NCI-H1092 (cell line): ENCODE data around the gene HNRNPLL.

ENCODE experiments used
- DNase-seq: peaks from one replicate; lab custom pipeline; 2025; lab: John Stamatoyannopoulos, UW

Gene HNRNPLL

GRCh38 chr2:38592951-38593350 is 9.8 kb downstream of the HNRNPLL start:
- DNase-seq = no peak

GRCh38 chr2:38591152-38591551 is 11.6 kb downstream of the HNRNPLL start:
- DNase-seq = no peak

DNA sequence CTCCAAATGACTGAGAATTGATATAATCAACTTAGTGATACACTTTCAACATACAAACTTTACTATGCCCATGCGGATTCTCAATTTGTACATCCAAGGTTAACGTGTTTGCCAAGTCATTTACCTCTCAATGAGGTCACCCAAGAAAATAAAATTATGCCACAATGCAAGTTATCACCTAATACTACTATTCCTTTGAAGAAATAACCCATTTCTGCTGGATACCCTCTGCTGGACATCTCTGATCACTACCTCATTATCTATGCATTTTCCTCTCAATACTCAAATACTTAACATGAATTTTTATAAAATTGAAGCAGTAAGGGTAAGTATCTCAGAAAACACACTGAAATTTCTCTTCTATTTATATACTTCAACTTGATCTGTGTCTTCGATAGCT is 12.7 kb downstream of the HNRNPLL start:
- DNase-seq = no peak

- DNase-seq = no peak
These were observed 15.8 kb downstream of the HNRNPLL start for GRCh38 chr2:38586931-38587330.

DNA sequence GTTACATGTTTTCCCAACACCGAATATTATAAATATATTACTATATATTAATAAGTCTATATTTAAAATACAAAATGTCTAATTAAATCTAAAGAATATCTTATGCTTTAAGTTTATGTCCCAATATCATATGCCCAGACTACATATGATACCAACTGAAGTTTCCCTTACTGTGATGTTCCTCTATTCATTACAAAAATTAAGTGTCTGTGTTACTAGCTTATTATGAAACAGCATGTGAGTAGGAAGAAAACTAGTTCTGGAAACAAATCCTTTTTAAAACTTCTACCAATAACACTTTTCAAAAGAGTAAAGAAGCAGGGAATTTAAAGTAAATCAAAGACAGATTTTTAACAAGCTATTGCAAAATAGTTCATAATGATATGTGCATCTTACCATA is 17.8 kb downstream of the HNRNPLL start:
- no peak for DNase-seq

- no peak for DNase-seq
These were observed 18.7 kb downstream of the HNRNPLL start for GRCh38 chr2:38583994-38584393.

GRCh38 chr2:38583524-38583923 is 19.2 kb downstream of the HNRNPLL start:
- no peak for DNase-seq

DNA sequence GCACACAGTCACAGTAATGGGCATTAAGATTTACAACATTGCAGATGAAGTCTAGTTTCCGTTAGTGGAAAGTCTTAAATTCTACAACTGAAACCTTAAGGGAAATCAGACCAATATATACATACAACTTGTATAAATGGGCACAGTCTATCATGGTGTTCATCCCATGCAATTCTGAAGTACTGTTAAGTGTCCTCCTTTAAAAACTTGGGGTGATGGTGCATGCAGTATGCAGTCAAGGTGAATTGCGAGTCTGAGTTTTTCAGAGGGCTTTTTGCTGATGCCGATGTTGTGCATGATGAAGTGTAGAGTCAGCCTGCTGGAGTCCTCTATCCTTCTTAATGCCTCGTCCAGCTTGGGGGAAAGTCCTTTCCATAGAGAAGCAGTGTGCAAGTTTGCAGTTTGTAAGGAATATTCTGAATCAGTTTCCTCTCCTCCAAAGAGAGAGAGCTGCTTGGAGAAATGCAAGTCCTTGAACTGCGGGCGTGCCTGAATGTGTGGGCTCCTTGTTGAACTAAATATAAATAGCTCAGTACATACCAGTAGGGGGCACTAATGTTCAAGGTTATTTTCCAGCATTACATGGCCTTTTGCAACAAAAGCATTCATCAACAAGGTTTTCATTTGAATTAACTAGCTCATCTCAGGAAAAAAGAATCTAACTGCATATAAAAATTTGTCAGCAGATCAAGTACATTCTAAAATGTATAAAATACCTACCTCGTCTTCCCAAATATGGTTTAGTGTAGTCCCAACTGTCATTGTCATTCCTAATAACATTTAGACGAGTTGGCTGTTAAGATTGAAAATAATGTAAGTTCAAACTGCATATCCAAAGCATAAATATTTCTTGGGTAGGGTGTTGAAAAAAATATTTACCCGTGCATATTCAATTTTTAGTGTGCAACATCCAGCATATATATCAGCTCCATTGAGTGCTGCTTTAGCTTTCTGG is 21.3 kb downstream of the HNRNPLL start:
- no peak for DNase-seq

DNA sequence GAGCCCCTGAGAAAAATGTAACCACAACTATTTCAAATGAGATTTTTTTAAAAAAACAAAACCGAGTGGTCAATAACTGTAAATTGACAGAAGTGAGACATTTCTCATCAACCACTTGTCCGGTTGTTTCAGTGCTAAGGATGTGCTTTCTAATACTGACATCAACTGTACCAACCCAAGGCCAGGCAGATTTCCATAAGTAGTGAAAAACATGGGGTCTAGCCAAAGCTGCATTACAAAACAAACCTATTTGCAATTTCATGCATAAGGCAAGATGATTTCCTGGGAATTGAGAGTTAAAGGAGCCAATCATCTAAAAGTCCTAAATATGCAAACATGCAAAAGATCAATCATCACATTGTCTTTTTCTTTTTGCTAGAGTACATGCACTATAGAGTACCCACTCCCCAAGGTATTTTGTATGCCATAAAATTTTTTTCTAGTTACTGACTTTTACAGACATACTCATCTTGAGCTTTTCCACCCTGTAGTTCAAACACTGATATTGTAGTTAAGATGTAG is 22.6 kb downstream of the HNRNPLL start:
- no peak for DNase-seq

DNA sequence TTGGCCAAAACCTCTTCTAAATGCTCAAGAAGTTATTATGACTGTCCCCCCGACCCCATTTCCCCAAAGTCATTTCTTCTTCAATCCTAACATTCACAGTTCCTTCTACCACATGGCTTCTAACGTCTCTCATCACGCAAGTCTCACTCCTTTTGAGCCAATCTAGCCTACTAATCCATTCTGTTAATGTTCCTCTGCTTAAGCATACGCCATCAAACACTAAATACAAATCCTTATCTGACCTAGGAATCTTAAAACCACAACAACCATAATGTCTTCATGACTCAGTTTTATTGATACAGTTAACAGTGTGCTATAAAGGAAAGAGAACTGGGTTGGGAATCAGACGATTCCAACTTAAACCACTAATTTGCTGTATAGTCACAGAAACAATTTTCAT is 23.9 kb downstream of the HNRNPLL start:
- no peak for DNase-seq

GRCh38 chr2:38574278-38574677 is 28.4 kb downstream of the HNRNPLL start:
- no peak for DNase-seq

DNA sequence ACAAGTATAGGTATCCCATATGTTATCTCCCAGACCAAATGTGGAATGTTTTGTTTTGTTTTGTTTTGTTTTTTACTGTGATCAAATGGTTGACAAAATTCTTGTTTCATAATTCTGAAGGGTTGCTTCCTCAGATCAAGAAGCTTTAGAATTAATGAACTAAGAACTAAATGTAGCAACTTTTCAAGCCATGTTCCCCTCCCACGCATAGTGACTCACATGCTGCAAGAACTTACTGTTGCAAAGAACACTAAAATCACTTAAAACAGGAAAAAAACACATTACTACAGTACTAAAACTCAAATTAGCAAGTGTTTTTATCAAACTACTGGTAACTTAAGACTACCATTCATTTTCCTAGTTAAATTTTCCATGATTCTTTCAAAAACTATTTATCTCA is 30.6 kb downstream of the HNRNPLL start:
- DNase-seq = no peak

GRCh38 chr2:38571193-38571592 is 31.5 kb downstream of the HNRNPLL start:
- no peak for DNase-seq

DNA sequence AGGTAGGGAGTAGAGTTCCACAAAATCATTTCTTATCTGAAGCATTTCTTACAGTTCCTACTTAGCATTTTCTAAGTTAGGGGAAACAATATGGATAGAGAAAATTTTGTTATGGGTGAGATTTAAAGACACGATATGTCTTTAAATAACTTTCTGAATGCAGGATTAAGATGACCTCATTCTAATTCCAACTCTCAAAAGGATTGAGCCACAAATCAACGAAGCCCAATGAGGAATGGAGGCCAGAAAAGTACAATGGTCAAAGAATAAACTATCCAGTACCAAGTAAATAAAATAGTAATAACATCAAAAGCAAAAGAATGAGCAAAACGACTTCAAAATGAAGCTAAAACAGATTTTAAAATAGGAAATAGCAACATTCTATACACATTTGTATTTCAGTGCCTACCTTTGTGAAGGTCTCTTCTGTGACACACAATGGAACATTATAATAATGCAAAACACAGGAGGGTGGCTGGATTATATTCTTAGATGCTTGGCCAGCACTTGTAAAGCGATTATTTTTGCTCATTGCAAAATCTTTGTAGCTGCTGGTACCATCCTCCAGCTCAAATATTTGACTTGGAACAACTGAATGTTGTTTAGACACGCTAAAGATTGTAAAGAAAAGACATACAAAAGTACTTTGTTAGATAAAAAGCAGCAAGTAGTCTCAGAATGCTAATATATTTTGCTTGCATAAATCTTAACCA is 33.8 kb downstream of the HNRNPLL start:
- no peak for DNase-seq

DNA sequence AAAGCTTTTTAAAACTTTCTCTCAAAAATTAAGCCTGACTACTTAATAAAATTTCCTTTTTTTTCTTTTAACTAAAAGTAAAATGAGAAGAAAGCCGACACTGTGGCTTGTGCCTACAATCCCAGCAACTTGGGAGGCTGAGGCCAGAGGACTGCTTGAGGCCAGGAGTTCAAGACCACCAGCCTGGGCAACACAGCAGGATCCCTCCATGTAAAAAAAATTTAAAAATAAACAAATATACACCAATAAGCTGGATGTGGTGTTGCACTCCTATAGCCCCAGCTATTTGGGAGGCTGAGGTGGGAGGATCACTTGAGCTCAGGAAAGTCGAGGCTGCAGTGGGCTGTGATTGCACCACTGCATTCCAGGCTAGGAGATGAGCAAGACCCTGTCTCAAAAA is 37.4 kb downstream of the HNRNPLL start:
- DNase-seq = no peak

GRCh38 chr2:38561691-38562090 is 41.0 kb downstream of the HNRNPLL start:
- DNase-seq = no peak

- DNase-seq = no peak
These were observed 42.6 kb downstream of the HNRNPLL start for GRCh38 chr2:38560092-38560491.

DNA sequence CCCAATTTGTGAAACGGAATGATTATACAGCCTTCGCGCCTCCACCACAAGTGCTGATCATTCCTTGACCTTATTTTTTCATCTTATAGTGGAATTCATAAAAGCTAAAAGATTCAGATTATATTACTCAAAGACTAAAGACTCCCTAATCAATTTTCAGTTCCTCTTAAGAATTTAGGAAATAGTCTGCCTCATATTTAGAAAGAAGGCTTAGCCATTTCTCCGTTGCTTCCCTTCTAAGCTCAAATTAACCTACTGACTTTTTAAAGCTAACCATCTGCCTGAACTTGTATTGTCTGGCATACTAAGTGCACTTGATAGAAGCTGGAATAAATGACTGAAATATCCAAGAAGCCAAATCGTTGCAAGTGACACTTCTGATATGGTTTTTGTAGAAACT is 44.7 kb downstream of the HNRNPLL start:
- DNase-seq = no peak

DNA sequence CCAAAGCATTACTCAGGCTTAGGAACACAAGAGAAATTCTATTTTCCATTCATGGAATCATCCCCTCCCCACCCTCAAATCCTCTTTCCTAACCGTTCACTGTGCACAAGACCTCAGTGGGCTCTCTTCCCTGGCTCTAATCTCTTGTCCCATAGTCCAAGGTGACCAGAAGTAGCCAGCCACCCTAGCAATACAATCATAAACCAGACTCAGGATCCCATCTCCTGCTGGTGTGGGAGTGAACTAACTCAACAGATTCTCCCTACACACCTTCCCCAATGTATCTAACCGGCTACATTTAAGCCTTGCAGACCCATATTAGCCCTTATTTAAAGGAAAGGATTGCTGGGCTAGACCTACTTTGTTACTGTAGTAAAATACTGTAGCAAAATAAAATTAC is 45.5 kb downstream of the HNRNPLL start:
- no peak for DNase-seq

- no peak for DNase-seq
These were observed 46.5 kb downstream of the HNRNPLL start for GRCh38 chr2:38556006-38556801.

GRCh38 chr2:38554973-38555595 is 47.6 kb downstream of the HNRNPLL start:
- no peak for DNase-seq

DNA sequence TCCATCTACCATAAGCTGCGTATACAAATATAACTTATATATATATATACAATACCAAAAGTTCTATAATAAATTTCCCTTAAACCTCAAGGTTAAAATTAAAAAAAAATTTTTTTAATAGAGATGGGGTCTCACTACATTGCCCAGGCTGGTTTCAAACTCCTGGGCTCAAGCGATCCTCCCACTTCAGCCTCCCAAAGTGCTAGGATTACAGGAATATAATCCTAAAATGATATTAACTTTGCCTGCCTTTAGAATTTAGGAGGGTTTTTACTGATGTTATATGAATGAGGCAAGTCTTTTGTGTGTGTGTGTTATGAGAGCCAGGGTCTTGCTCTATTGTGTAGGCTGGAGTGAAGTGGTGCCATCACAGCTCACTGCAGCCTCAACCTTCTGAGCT is 49.2 kb downstream of the HNRNPLL start:
- DNase-seq = no peak
